Activated B cell treated with CpG ODN at 0.5 μM for 24 hours (primary cell): ENCODE measurements around the gene C1orf116. TPM values are rescaled to one million over a fixed set of nuclear protein-coding genes. Genes with fewer than 3 reads are reported as not detected.

Experiments
- ATAC-seq: fragments of 200-7000 bp; cut with Tn5 transposase; one replicate; pipeline ENCODE4 v1.10.0; 2021; ENCODE audit warnings: low read depth, mild to moderate bottlenecking, moderate library complexity
- CTCF ChIA-PET: fragments of 350-600 bp; sonication (Branson Sonifier 250); formaldehyde crosslinking; loops from one replicate; lab custom pipeline; 2021; ENCODE audit warnings: antibody characterized with exemption; lab: Charles Lee
- POLR2A ChIA-PET: fragments of 350-600 bp; sonication (Branson Sonifier 250); formaldehyde crosslinking; loops from one replicate; lab custom pipeline; 2021; ENCODE audit warnings: antibody characterized with exemption; lab: Charles Lee
- DNase-seq: peaks from one replicate; pipeline ENCODE4 v3.0.0; 2022
- H3K27ac Mint-ChIP-seq: one replicate; pipeline ENCODE4 v1.8.0; 2020; ENCODE audit warnings: mixed read lengths
- H3K27me3 Mint-ChIP-seq: one replicate; pipeline ENCODE4 v1.8.0; 2021; ENCODE audit warnings: mixed read lengths
- H3K36me3 Mint-ChIP-seq: one replicate; pipeline ENCODE4 v1.8.0; 2021; ENCODE audit warnings: low read depth, mixed read lengths
- H3K4me1 Mint-ChIP-seq: one replicate; pipeline ENCODE4 v1.8.0; 2021; ENCODE audit warnings: mixed read lengths
- H3K4me3 Mint-ChIP-seq: one replicate; pipeline ENCODE4 v1.8.0; 2020; ENCODE audit warnings: mild to moderate bottlenecking, mixed read lengths
- H3K9me3 Mint-ChIP-seq: one replicate; pipeline ENCODE4 v1.8.0; 2020; ENCODE audit warnings: mixed read lengths
- CTCF ChIP-seq: fragments of 200-600 bp; IDR thresholded peaks from one replicate; pipeline ENCODE4 v1.8.0; 2022; ENCODE audit warnings: antibody characterized with exemption, mild to moderate bottlenecking
- intact Hi-C: fragments of 100-400 bp; cut with micrococcal nuclease; formaldehyde crosslinking; loops from one replicate; pipeline ENCODE4 v1.15.1; 2024
- total RNA-seq: library from RNA; stranded (reverse); gene quantifications from 2 replicates; pipeline ENCODE4 v1.2.3, GENCODE V29; 2022

The C1orf116 gene
- total RNA-seq, 1 donor from 2014 or later = 0.09 TPM

GRCh38 chr1:207006914-207007313, 25.6 kb downstream of the C1orf116 start:
- DNase-seq (no peak), ATAC-seq (no peak)
- H3K27ac Mint-ChIP-seq = no peak overlapping the region
- H3K4me3 Mint-ChIP-seq = no peak overlapping the region
- H3K4me1 Mint-ChIP-seq = peaks cover 2% of the 10 kb centered on the region
- no peaks in the 10 kb centered on the region for H3K36me3 Mint-ChIP-seq
- peaks cover 16% of the 10 kb centered on the region for H3K27me3 Mint-ChIP-seq
- ChIA-PET CTCF (no interaction called here), POLR2A (no interaction called here)
- H3K9me3 Mint-ChIP-seq = no peaks in the 10 kb centered on the region
- intact Hi-C loops = loop anchor here (5.0 kb wide), 1 partner anchor 70 kb away; no protein-coding TSS in a partner anchor
- no peak for TF ChIP-seq CTCF

- no peak for ATAC-seq
- no peak for DNase-seq
- intact Hi-C loops = loop anchor here (5.0 kb wide), 1 partner anchor 71 kb away; no protein-coding TSS in a partner anchor
- ChIA-PET CTCF (interaction anchor here (0.7 to 1.3 kb wide), 4 partner anchors 12 to 81 kb away, joined by 3 read pairs; no protein-coding TSS in a partner anchor), POLR2A (no interaction called here)
- no peak overlapping the region for H3K4me3 Mint-ChIP-seq
- no peak for TF ChIP-seq CTCF
- H3K4me1 Mint-ChIP-seq = peaks cover 2% of the 10 kb centered on the region
- no peak overlapping the region for H3K27ac Mint-ChIP-seq
- H3K9me3 Mint-ChIP-seq = no peaks in the 10 kb centered on the region
- H3K27me3 Mint-ChIP-seq = peaks cover 14% of the 10 kb centered on the region
- H3K36me3 Mint-ChIP-seq = no peaks in the 10 kb centered on the region
Observed at GRCh38 chr1:207006083-207006482, 26.5 kb downstream of the C1orf116 start.

GRCh38 chr1:207004931-207005830, 27.4 kb downstream of the C1orf116 start:
- DNase-seq = no peak
- peaks cover 14% of the 10 kb centered on the region for H3K27me3 Mint-ChIP-seq
- no peaks in the 10 kb centered on the region for H3K36me3 Mint-ChIP-seq
- ChIA-PET POLR2A (no interaction called here), CTCF (interaction anchor here (0.8 to 1.6 kb wide), 5 partner anchors 10 to 80 kb away, joined by 3 to 6 read pairs (median 3); no protein-coding TSS in a partner anchor)
- intact Hi-C loops = loop anchor here (5.0 kb wide), 1 partner anchor 72 kb away; no protein-coding TSS in a partner anchor
- ATAC-seq = peak; percentile 52
- H3K27ac Mint-ChIP-seq = no peak overlapping the region
- no peak overlapping the region for H3K4me3 Mint-ChIP-seq
- TF ChIP-seq CTCF = peak; percentile 47
- H3K4me1 Mint-ChIP-seq = peaks cover 2% of the 10 kb centered on the region
- no peaks in the 10 kb centered on the region for H3K9me3 Mint-ChIP-seq

GRCh38 chr1:207003210-207003609, 29.3 kb downstream of the C1orf116 start:
- no peak overlapping the region for H3K4me3 Mint-ChIP-seq
- ATAC-seq (no peak), DNase-seq (no peak)
- TF ChIP-seq CTCF = no peak
- peaks cover 2% of the 10 kb centered on the region for H3K4me1 Mint-ChIP-seq
- CTCF ChIA-PET = interaction anchor here (1.3 to 1.6 kb wide), 3 partner anchors 8 to 496 kb away, joined by 3 to 6 read pairs (median 5); no protein-coding TSS in a partner anchor
- no peaks in the 10 kb centered on the region for H3K36me3 Mint-ChIP-seq
- intact Hi-C loops = no loop called here
- H3K27ac Mint-ChIP-seq = no peak overlapping the region
- POLR2A ChIA-PET = no interaction called here
- H3K9me3 Mint-ChIP-seq = no peaks in the 10 kb centered on the region
- peaks cover 11% of the 10 kb centered on the region for H3K27me3 Mint-ChIP-seq

GRCh38 chr1:207002724-207003146, 29.8 kb downstream of the C1orf116 start:
- ChIA-PET POLR2A (interaction anchor here (0.6 kb wide), 1 partner anchor 879 kb away, joined by 4 read pairs; no protein-coding TSS in a partner anchor), CTCF (no interaction called here)
- Mint-ChIP-seq H3K9me3 (no peaks in the 10 kb centered on the region), H3K36me3 (no peaks in the 10 kb centered on the region), H3K27me3 (peaks cover 11% of the 10 kb centered on the region), H3K4me3 (no peak overlapping the region), H3K27ac (no peak overlapping the region), H3K4me1 (peaks cover 2% of the 10 kb centered on the region)
- no peak for TF ChIP-seq CTCF
- no peak for ATAC-seq
- DNase-seq = no peak
- intact Hi-C loops = no loop called here
